CD4-positive, CD25-positive, alpha-beta regulatory T cell (primary cell): ENCODE data around the gene LSMEM2. TPM values are rescaled to one million over a fixed set of nuclear protein-coding genes. Genes with fewer than 3 reads are reported as not detected.
A peak's percentile ranks its signal among the peaks of the same experiment; 100 is the strongest.

Experiments
- ATAC-seq, 2 donors: fragments of 150-1000 bp; cut with Tn5 transposase; one replicate each; pipeline ENCODE4 v1.10.0; 2021; ENCODE audit warnings: low read depth in 2 of 2, moderate number of reproducible peaks in 2 of 2, moderate library complexity in 1 of 2
- DNase-seq, 3 donors: peaks; one replicate each; pipeline versions ENCODE4 v3.0.0 to v3.0.0-alpha.2; 2012 to 2022; ENCODE audit warnings: mixed read lengths in 1 of 3
- H3K27ac ChIP-seq: one replicate; pipeline ENCODE4 v1.7.0; 2013; ENCODE audit warnings: mild to moderate bottlenecking, low read length; ENCODE audit not compliant: insufficient read depth, poor library complexity, severe bottlenecking
- H3K27me3 ChIP-seq: one replicate; pipeline ENCODE4 v1.7.0; 2013; ENCODE audit warnings: low read length; ENCODE audit not compliant: control insufficient read depth, insufficient read depth
- H3K36me3 ChIP-seq: one replicate; pipeline ENCODE4 v1.7.0; 2013; ENCODE audit warnings: mild to moderate bottlenecking, low read length, moderate library complexity; ENCODE audit not compliant: control insufficient read depth, insufficient read depth
- H3K4me1 ChIP-seq: 2 replicates; pipeline ENCODE4 v1.7.0; 2013; ENCODE audit warnings: mild to moderate bottlenecking, low read length; ENCODE audit not compliant: insufficient read depth, control insufficient read depth, poor library complexity, severe bottlenecking
- H3K4me3 ChIP-seq: one replicate; pipeline ENCODE4 v1.7.0; 2013; ENCODE audit warnings: low read depth, mild to moderate bottlenecking, low read length, moderate library complexity
- H3K9me3 ChIP-seq, 2 experiments: 1 replicate in 1 of 2; 2 replicates in 1 of 2; pipeline ENCODE4 v1.7.0; 2013; ENCODE audit warnings: low read length in 2 of 2, mild to moderate bottlenecking in 1 of 2, moderate library complexity in 1 of 2; ENCODE audit not compliant: control insufficient read depth in 2 of 2
- H3K27ac Mint-ChIP-seq, 3 donors: one replicate each; pipeline ENCODE4 v1.8.0; 2020 to 2022; ENCODE audit warnings: mild to moderate bottlenecking in 3 of 3, mixed read lengths in 3 of 3, moderate library complexity in 2 of 3
- H3K27me3 Mint-ChIP-seq: one replicate; pipeline ENCODE4 v1.8.0; 2022; ENCODE audit warnings: mild to moderate bottlenecking, mixed read lengths
- H3K36me3 Mint-ChIP-seq: one replicate; pipeline ENCODE4 v1.8.0; 2020; ENCODE audit warnings: mixed read lengths
- H3K4me1 Mint-ChIP-seq, 4 donors: one replicate each; pipeline ENCODE4 v1.8.0; 2020 to 2022; ENCODE audit warnings: mixed read lengths in 4 of 4, mild to moderate bottlenecking in 1 of 4
- H3K4me3 Mint-ChIP-seq, 4 donors: one replicate each; pipeline ENCODE4 v1.8.0; 2020 to 2022; ENCODE audit warnings: mild to moderate bottlenecking in 4 of 4, mixed read lengths in 4 of 4, moderate library complexity in 3 of 4
- H3K9me3 Mint-ChIP-seq, 7 donors: one replicate each; pipeline ENCODE4 v1.8.0; 2020 to 2022; ENCODE audit warnings: mixed read lengths in 7 of 7, mild to moderate bottlenecking in 3 of 7, moderate library complexity in 2 of 7
- polyA plus RNA-seq, 4 donors: library from polyadenylated mRNA; unstranded; fragments of 300-500 nt; fragmentation: Illumina TruSeq; gene quantifications; one replicate each; pipeline ENCODE4 v1.2.3, GENCODE V29; 2021
- total RNA-seq: library from RNA; stranded (reverse); gene quantifications from one replicate; pipeline ENCODE4 v1.2.3, GENCODE V29; 2022

Gene LSMEM2
- total and polyA plus RNA-seq, 5 donors from 2014 or later: 0.22 TPM; not detected in 4

DNA sequence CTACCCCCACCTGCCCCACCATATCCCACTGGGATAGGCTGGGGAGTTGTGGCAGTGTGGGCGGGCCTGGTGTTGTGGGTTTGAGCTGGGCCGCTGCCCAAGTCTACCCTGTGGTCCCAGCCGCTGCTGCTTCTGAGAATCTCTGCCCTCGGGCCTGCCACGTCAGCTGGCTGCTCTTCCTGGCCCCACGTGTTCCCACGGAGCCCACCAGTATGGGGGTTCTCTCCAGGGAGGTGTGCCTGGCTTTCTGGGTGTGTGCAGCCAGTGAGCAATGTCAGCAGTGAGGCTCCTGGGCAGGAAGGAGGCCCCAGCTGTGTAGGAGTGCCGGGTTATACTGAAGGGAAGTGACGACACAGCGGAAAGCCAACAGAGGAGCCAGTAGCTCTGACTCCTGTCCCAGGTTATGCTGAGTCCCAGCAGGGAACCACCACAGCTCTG is 32.4 kb upstream of the LSMEM2 start:
- Histone ChIP-seq H3K4me1 (peaks cover 99% of the 10 kb centered on the region), H3K27me3 (no peaks in the 10 kb centered on the region), H3K27ac (peak overlapping the region; percentile 90), H3K4me3 (peak overlapping the region; percentile 47), H3K36me3 (peaks cover 19% of the 10 kb centered on the region), H3K9me3 (no peaks in the 10 kb centered on the region)
- ATAC-seq (peak; percentile 86 to 90), DNase-seq (peak; percentile 71 to 92 (median 84))
- peaks cover 6 to 90% (median 45%) of the 10 kb centered on the region in 4 donors for H3K4me1 Mint-ChIP-seq
- H3K27me3 Mint-ChIP-seq: peaks cover 6% of the 10 kb centered on the region
- H3K4me3 Mint-ChIP-seq: peak overlapping the region; percentile 79 to 86 (median 85)
- H3K36me3 Mint-ChIP-seq: peaks cover 11% of the 10 kb centered on the region
- H3K9me3 Mint-ChIP-seq: peaks cover 0 to 2% (median 0%) of the 10 kb centered on the region in 7 donors
- peak overlapping the region; percentile 87 to 94 (median 91) for H3K27ac Mint-ChIP-seq

GRCh38 chr3:50248387-50248786 is 30.5 kb upstream of the LSMEM2 start:
- H3K36me3 Mint-ChIP-seq: peaks cover 11% of the 10 kb centered on the region
- Histone ChIP-seq H3K27ac (peak overlapping the region; percentile 50), H3K36me3 (peaks cover 33% of the 10 kb centered on the region), H3K9me3 (no peaks in the 10 kb centered on the region), H3K4me3 (no peak overlapping the region), H3K4me1 (peaks cover 84% of the 10 kb centered on the region), H3K27me3 (no peaks in the 10 kb centered on the region)
- peaks cover 0 to 2% (median 0%) of the 10 kb centered on the region in 7 donors for H3K9me3 Mint-ChIP-seq
- H3K27ac Mint-ChIP-seq: peak overlapping the region in 1 of 3 donors; percentile 59
- peaks cover 6% of the 10 kb centered on the region for H3K27me3 Mint-ChIP-seq
- DNase-seq (no peak), ATAC-seq (no peak)
- H3K4me3 Mint-ChIP-seq: no peak overlapping the region
- H3K4me1 Mint-ChIP-seq: peaks cover 6 to 75% (median 37%) of the 10 kb centered on the region in 4 donors

GRCh38 chr3:50249457-50249856 is 29.4 kb upstream of the LSMEM2 start:
- H3K4me3 Mint-ChIP-seq: peak overlapping the region in 1 of 4 donors; percentile 41
- Histone ChIP-seq H3K4me1 (peaks cover 76% of the 10 kb centered on the region), H3K27me3 (no peaks in the 10 kb centered on the region), H3K36me3 (peaks cover 39% of the 10 kb centered on the region), H3K4me3 (no peak overlapping the region), H3K27ac (no peak overlapping the region), H3K9me3 (no peaks in the 10 kb centered on the region)
- ATAC-seq (no peak), DNase-seq (no peak)
- peaks cover 6% of the 10 kb centered on the region for H3K27me3 Mint-ChIP-seq
- no peaks in the 10 kb centered on the region for H3K9me3 Mint-ChIP-seq
- H3K4me1 Mint-ChIP-seq: peaks cover 6 to 72% (median 32%) of the 10 kb centered on the region in 4 donors
- H3K27ac Mint-ChIP-seq: no peak overlapping the region
- peaks cover 11% of the 10 kb centered on the region for H3K36me3 Mint-ChIP-seq

DNA sequence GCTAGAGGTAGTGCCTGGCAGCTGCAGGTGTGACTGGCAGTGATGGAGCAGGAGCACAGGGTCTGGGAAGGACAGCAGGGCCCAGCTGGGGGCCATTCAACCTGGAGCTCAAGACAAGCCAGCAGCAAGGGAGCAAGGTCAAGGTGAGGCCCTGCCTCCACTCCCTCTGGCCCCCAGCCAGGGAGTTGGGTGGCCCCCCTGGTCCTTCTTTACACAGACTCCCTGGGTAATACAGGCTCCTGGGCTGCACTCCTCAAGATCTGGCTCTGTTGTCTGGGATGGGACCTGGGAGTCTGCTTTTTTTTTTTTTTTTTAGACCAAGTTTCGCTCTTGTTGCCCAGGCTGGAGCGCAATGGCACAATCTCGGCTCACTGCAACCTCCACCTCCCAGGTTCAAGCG is 28.4 kb upstream of the LSMEM2 start:
- Mint-ChIP-seq H3K9me3 (no peaks in the 10 kb centered on the region), H3K27me3 (peaks cover 6% of the 10 kb centered on the region), H3K36me3 (peaks cover 11% of the 10 kb centered on the region), H3K4me1 (peaks cover 6 to 62% (median 26%) of the 10 kb centered on the region in 4 donors), H3K4me3 (peak overlapping the region in 2 of 4 donors; percentile 44 to 60), H3K27ac (peak overlapping the region in 2 of 3 donors; percentile 59 to 62)
- ATAC-seq (no peak), DNase-seq (no peak)
- H3K4me1 ChIP-seq: peaks cover 66% of the 10 kb centered on the region
- H3K27ac ChIP-seq: no peak overlapping the region
- H3K9me3 ChIP-seq: no peaks in the 10 kb centered on the region
- H3K36me3 ChIP-seq: peaks cover 48% of the 10 kb centered on the region
- H3K27me3 ChIP-seq: no peaks in the 10 kb centered on the region
- no peak overlapping the region for H3K4me3 ChIP-seq

- Histone ChIP-seq H3K4me1 (peaks cover 59% of the 10 kb centered on the region), H3K4me3 (no peak overlapping the region), H3K27me3 (no peaks in the 10 kb centered on the region), H3K9me3 (no peaks in the 10 kb centered on the region), H3K36me3 (peaks cover 53% of the 10 kb centered on the region), H3K27ac (no peak overlapping the region)
- no peaks in the 10 kb centered on the region for H3K9me3 Mint-ChIP-seq
- DNase-seq: no peak
- peaks cover 11% of the 10 kb centered on the region for H3K36me3 Mint-ChIP-seq
- H3K27me3 Mint-ChIP-seq: peaks cover 6% of the 10 kb centered on the region
- H3K4me3 Mint-ChIP-seq: peak overlapping the region in 2 of 4 donors; percentile 60 to 90
- no peak for ATAC-seq
- H3K27ac Mint-ChIP-seq: peak overlapping the region in 2 of 3 donors; percentile 51 to 76
- peaks cover 6 to 55% (median 22%) of the 10 kb centered on the region in 4 donors for H3K4me1 Mint-ChIP-seq
Measured at GRCh38 chr3:50251220-50251619, 27.7 kb upstream of the LSMEM2 start.

- peaks cover 28% of the 10 kb centered on the region for H3K4me1 ChIP-seq
- H3K4me3 ChIP-seq: no peak overlapping the region
- no peak overlapping the region for H3K27ac ChIP-seq
- Mint-ChIP-seq H3K4me1 (peaks cover 0 to 38% (median 12%) of the 10 kb centered on the region in 4 donors), H3K27me3 (no peaks in the 10 kb centered on the region), H3K4me3 (peak overlapping the region in 1 of 4 donors; percentile 43), H3K27ac (no peak overlapping the region), H3K9me3 (no peaks in the 10 kb centered on the region), H3K36me3 (peaks cover 16% of the 10 kb centered on the region)
- no peaks in the 10 kb centered on the region for H3K9me3 ChIP-seq
- DNase-seq (no peak), ATAC-seq (no peak)
- peaks cover 67% of the 10 kb centered on the region for H3K36me3 ChIP-seq
- no peaks in the 10 kb centered on the region for H3K27me3 ChIP-seq
Measured at GRCh38 chr3:50254577-50255250, 24.2 kb upstream of the LSMEM2 start.

- Mint-ChIP-seq H3K4me3 (no peak overlapping the region), H3K9me3 (no peaks in the 10 kb centered on the region), H3K36me3 (peaks cover 14% of the 10 kb centered on the region), H3K27me3 (no peaks in the 10 kb centered on the region), H3K4me1 (peaks cover 0 to 35% (median 9%) of the 10 kb centered on the region in 4 donors), H3K27ac (no peak overlapping the region)
- peaks cover 25% of the 10 kb centered on the region for H3K4me1 ChIP-seq
- H3K9me3 ChIP-seq: no peaks in the 10 kb centered on the region
- DNase-seq: no peak
- H3K27me3 ChIP-seq: no peaks in the 10 kb centered on the region
- ATAC-seq: no peak
- no peak overlapping the region for H3K4me3 ChIP-seq
- no peak overlapping the region for H3K27ac ChIP-seq
- H3K36me3 ChIP-seq: peaks cover 62% of the 10 kb centered on the region
Measured at GRCh38 chr3:50255251-50255615, 23.7 kb upstream of the LSMEM2 start.
